NCI-H1092 treated with DMSO at 0.1 percent for 48 hours (cell line): ENCODE results near the gene SLC39A8.
"Not testable (repeated sequence)": the region's sequence is repeated elsewhere in the genome, so short reads cannot be mapped to it uniquely, and the experiment has no call there.

Experiments used
- DNase-seq: peaks from one replicate; lab custom pipeline; 2025; lab: John Stamatoyannopoulos, UW

Gene SLC39A8

DNA sequence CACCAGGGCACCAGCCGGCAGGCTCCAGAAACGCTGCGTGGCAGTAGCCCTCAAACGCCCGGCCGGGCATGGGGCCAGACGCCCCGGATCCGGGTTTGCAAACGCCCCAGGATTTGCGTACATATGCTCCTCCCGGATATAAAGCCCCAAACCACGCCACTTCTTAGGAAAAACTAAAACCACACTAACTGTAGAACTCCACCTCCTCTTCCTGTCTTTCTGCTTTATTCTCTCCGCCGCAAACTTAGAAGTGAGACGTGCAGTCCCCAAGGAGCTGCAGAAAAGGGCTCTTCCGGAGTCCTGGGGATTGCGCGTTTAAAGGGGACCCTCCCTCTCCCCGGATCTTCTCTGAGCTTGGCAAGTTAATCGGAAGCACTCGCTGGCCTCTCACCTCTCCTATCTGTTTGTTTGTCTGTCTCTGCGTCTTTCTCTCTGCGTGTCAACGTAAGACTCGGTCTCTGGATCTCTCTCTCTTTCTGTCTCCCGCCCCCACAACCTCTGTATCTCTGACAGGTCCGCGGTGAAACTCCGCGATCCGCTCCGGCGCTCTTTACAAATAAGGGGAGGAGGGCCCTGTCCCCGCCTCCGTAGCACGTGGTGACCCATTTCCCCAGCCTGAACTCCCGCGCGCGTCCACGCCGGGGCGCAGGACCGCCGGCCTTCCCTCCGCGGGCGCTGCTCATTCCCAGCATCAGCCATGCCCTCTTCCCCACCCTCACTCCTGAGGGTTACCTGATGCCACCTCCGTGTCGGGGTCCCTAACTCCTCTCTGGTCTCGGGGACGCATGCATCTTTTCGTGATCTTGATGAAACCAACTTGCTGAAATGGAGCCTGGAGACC is at the start of gene SLC39A8:
Gene SLC39A8, minus strand, starts transcription at position 529 of the 841 bp plus-strand sequence. CDS start 820 bp downstream, outside the sequence.
- DNase-seq = peak; percentile 89

DNA sequence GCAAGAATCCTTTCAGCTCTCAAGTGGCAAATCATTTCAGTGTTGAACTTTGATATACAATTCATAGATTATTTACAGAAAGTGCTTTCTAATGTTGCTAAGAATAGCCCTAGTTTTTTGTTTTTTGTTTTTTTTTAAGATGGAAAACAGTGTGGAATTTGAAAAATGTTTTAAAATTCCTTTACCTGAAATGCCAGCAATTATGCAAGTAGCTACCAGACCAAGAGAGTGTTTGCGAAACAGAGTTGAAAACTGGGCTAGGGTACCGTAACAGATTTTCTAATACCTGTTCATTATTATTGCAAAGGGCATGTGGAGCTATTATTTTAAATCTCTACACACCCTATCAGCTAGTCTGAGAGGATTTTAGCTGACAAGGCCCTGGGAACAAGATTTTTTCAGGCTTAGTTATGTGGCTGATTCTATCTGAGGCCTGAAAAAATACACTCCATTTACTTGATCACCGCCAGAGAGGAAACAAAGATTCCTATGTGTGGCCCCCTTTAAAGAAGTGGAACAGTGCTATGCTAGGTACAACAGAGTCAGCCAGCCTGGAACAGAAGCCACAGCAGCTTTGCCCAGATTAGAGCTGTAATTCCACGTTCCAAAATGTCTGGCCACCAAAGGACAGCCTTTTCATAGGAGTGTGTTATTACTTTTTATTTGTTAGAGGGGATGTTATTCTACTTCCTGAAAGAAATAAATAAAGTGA is 46.9 kb upstream of the SLC39A8 start:
- DNase-seq = no peak

DNA sequence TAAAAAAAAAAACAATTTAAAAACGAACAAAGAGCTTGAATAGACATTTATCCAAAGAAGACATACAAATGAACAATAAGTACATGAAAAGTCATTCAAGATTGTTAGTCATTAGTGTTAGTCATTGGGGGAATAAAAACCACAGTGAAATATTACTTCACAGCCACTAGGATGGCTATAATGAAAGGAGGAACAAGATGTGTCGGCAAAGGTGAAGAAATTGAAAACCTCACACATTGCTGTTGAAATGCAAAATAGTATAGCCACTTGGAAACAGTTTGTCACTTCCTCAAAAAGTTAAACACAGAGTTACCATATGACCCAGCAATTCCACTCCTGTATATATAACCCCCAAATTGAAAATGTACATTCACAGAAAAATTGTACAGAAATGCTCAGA is 45.2 kb upstream of the SLC39A8 start:
- DNase-seq = no peak

DNA sequence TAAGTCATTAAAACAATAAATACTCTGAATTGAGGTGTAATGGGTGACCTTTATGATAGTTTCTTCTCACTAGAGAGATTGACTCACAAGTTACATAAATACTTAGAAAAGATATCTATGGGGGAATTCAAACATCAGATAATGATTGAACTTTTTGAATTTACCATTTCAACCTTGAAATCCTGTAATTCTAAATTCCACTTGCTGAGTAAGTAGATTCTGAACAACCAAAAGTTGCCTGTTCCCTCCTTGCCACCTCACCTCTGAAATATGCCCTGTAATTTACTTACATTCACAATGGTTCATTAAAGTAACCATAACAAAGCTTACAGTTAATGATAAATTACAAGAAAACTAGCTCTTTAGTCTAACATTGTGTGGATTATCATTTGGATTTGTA is 43.3 kb upstream of the SLC39A8 start:
- DNase-seq = no peak

DNA sequence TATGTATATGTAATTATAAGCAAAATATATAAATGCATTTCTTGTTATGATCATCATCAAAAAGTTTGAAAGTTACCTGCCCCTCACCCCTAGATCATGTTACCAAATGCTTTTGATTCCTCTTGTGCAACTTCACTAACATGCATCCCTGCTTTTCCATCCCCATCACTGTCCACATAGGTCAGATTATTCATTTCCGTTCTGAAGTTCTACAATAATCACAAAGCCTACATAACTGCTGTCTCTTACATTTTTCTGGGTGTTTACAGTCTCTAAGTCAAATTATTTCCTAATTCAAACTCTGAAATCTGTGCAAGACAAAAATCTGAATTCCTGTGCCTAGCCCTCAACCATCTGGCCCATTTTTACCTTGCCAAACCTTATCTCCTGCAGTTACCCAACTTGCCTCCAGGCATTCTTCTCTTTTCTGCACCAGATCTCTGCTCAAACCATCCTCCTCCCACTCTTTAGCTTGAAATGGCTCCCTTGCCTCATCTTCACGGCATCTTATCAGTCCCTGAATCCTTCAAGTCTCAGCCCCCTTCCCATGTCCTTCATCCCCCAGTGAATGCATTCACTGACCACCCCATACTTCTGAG is 42.4 kb upstream of the SLC39A8 start:
- no peak for DNase-seq

DNA sequence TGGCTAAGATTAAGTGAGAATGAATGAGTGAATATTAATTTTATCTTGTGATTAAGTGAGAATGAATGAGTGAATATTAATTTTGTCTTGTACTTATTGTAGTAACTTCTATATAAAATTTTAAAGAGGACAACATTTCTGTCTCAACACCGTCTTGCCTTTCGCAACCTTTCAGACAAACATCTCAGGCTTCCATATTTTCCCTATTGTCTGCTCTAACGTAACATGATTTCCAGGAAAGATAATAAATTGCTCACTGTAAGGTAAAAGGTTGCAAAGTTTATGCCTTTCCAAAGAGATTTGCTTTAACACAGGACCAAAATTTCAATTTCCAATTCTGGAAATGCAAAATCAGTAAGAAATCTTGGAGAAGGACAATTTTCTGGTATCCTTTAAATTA is 41.7 kb upstream of the SLC39A8 start:
- no peak for DNase-seq

DNA sequence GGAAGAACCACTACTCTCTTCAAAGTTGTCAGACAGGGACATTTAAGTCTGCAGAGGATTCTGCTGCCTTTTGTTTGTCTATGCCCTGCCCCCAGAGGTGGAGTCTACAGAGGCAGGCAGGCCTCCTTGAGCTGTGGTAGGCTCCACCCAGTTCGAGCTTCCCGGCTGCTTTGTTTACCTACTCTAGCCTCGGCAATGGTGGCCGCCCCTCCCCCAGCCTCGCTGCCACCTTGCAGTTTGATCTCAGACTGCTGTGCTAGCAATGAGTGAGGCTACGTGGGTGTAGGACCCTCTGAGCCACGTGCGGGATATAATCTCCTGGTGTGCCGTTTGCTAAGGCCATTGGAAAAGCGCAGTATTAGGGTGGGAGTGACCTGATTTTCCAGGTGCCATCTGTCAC is 35.0 kb upstream of the SLC39A8 start:
- DNase-seq = not testable (repeated sequence)

DNA sequence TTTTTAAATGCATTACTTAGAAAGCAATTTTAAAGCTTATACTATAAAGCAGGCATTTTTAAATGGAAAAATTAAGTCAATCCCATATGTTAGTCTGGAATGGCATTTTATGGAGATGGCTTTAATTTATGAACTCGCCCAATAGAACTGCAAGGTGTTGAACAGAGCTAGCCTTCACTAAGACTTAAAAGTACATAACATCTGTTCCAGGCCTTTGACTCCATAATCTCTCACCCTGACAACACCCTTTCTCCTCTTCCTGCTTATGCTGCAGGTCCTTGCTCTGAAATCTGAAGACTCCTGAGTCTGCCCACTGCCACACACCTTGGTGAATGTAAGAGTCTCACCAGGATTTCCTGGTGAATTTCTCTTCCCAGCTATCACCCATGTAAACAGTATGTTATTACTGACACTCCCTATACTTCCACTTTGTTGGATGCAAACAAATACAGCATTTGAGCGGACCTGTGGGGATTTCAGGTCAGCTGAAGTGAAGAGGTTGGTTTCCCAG is 17.7 kb upstream of the SLC39A8 start:
- no peak for DNase-seq

DNA sequence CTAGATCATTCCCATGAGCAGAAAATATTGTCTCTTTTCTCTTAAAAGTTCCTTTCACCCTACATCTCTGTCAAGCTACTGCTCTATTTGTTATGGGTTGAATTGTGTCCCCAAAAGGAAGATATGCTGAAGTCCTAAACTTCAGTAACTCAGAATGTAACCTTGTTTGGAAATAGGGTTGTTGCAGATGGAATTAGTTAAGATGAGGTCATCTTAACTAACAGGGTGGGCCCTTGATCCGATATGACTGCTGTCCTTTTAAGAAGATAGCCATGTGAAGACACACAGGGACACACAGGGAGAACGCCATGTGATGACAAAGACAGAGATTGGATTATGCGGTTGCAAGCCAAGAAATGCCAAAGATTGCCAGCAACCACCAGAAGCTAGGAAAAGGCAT is 12.8 kb upstream of the SLC39A8 start:
- no peak for DNase-seq

DNA sequence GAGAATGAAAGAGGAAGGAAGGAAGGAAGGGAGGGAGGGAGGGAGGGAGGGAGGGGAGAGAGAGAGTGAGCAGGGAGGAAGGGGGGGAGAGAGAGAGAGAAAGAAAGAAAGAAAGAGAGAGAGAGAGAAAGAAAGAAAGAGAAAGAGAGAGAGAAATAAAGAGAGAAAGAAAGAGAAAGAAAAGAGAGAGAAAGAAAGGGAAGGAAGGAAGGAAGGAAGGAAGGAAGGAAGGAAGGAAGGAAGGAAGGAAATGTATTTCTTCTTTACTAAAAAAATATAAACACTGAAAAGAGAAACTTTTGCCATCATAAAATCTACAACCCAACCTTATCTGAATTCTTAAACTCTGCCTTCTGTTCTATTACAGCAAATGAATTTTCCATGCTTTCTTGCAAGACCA is 12.4 kb upstream of the SLC39A8 start:
- not testable (repeated sequence) for DNase-seq

DNA sequence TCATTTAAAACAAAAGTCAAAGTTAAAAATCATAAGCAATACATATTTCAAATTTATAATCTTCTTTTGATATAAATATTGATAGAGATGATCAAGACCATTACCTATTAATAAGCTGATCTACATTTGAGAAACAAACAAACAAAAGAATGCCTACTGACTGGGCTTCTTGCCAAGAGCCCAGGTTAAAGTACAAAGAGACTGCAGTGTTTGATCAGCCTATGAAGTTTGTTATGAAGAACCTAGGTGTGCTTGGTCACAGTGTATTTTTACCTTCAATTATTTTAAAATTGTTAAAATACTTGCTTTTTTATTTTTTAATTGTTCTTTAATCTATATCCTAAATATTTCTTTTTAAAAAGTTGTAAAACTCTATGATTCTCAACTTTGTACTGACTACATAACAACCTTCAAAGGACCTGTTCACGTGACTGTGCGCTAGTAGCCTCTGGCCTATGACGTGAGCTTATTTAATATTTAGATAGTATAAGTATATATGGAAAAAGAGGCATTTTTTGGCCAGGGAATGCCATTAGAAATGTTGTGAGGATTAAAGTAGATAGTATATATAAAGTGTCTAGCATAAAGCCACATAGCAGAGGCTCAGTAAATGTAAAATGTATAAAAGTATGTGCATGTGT is 11.4 kb upstream of the SLC39A8 start:
- no peak for DNase-seq

DNA sequence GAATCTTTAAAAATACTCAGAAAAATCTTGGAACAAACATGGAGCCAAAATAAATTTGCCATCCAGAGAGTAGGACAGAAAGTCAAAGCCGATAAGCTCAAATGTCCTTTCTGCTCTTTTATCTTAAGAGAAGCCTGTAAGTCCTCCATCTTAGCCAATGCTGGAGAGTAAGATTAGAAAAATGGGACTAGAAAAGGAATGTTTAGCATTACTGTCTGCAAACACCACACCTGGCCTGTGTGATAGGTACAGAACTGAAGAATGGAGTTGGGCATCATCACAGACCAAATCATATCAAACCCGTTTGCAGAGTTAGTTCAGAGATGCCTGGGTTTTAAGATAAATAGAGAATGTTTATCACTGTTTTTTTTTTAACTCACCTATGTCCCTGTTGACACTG is 10.5 kb upstream of the SLC39A8 start:
- DNase-seq = no peak

DNA sequence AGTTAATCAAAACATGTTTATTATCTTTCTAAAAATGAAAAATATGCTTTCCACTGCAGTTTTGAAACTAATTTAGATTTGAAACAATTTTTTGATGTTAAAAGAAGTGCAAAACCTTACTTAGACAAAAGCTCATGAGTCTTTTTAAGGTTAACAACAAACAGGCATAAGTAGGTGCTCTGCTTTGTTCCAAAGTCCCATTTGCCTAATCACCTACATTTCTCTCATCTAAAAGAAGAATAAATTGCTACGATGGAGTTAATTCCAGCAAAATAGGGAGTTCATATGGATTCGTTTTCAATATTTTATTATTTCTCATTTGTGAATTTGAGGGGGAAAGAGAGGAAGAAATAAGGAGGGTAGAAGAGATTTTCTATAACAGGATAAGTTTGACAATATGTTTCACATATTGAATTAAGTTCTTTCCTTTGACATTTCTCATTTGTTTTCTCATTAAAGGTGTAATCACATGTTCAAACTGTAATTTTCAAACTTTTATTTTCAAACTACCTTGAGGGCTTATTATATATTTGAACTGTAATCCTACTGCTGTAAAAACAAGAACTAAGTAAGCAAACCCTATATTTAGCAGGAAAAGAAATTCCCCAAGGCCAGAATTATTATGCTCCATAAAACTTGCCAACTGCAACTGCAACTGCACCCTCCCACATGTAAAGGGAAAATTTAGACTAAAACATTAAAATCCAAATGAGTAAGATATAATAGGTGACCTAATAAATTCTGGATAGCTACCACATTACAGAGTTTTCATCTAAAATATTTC is 9.6 kb upstream of the SLC39A8 start:
- DNase-seq = no peak

DNA sequence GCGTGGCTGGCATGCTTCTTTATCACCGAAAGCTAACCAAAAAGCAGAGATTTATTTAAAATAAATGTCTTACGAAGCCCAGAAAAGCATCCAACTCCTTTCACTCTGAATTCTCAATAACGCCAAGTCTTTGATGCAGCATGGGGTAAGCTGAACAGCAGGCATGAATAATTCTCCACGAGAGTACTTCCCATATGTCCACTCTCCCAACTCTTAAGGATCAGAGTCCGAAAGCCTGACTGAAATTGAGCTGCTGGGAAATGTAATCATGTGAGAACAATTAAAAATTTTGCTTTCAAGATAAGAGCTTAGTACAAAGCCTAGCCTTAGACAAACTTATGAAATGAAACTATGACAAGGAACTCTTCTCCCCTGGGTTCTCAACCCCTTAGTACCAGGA is 7.5 kb upstream of the SLC39A8 start:
- DNase-seq = no peak

DNA sequence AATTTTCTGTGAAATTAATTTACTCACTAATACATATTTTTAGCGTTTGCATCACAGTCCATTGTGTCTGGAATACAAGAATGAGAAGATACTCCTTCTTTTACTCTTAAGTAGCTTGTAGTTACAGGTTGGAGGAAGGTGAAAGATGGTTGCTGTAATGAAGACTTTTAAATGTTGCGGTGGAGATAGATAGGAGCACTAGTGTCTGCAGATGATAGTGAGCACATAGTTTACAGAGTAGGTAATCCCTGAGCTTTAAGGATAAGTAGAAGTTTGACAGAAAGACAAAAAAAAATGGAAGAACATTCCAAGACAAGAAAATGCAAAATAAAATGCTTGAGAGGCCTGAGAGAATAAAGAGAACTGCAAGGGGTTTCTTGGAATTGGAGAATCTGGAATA is 5.4 kb upstream of the SLC39A8 start:
- no peak for DNase-seq

DNA sequence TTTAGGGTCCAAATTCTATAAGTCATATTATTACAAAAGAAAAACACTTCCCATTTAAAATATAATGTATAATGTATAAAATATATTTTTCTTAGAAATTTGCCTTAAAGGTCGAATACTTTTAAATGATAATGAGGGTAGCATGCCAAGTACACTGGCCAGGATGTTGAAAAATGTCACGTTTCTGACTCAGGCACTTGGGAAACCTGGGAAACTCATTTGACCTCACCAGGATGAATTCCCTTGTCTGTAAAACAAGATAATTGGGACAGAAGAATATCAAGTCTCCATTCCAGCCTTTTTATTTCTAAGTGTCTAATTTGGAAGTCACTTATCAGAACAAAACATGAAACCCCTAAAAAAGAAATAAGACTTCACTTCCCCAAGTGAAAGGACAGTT is 3.4 kb upstream of the SLC39A8 start:
- no peak for DNase-seq

DNA sequence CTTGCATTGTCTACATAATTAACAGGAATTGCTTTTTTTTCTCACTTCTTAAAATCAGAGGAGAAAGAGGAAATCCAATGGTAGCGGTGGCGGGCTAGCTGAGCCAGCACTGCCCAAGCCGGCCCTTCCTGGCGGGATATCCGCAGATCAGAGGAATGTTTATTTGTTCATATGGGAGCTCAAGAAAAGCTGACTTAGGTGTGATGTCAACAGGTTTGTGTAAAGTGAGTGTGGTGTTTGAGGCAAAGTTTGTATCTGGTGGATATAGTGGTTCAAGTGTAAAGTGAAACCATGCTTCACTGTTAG is 466 bp upstream of the SLC39A8 start:
- no peak for DNase-seq

DNA sequence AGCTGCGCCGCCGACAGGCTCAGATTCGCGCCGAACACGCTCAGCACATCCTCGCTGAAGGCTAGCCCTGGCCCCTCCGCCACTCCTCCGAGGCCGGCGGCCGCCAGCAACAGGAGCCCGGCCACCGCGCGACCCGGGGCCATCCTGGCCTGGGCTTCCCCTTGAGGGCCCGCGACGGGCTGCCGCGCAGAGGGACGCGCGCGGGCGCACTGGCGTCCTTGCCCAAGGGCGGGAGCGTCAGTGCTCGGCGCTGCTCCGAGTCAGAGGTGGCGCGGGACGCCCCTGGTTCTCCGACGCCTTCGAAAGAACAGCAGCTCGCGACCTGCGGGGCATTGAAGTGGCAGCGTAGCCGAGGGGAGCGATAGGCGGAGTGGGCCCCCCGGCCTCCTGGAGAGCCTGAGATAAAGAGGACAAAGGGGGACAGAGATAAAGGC is 745 bp downstream of the SLC39A8 start:
- peak; percentile 60 for DNase-seq

DNA sequence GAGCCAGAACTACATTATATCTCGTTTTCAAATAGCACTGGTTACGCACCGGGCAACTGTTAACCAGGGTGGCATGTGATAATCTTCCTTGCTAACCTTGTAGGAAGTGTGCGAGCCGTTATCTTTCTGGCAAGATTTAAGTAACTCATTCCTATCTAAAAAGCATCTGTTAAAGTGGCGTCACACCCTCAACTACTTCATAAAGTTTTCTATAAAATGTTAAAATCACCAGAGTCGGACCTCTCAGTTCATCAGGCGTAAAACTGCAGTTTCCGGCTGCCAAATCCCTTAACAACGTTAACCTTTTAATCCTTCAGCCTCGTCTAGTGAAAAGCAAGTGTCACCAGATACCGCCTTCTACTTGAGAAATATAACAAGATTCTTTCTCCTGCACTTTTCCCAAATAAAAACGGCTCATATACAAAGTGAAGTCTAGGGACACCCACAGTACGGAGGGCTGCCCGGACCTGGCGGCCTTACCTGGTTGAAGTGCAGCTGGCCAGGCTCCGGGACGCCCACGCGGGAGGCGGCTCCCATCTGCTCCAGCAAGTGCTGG is 1.2 kb downstream of the SLC39A8 start:
- no peak for DNase-seq

DNA sequence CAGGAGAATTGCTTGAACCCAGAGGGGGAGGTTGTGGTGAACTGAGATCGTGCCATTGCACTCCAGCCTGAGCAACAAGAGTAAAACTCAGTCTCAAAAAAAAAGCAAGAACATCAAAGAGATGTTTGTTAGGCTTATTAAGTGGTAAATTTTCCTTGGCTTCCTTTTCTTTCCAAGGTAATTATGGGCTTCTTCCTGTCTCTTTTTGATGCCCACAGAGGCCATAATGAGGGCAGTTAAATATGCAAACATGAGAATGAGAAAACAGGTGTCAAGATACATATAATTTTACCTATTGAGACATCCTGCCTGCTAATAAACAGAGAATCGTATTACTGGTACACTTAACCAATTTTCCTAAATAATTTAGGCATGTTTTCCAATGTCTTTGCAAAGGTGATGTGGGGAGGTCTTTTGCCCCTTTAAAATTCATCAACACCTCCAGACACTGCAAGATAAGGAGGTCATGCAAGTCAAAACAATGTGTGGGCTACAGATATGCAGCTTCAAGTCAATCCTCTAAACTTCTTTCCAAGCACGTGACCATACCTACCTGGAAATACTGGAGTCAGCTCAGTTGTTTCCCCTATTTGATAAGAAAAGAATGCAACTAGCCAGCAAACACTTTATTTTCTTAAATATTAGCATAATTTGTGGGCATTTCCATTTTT is 2.7 kb downstream of the SLC39A8 start:
- DNase-seq = no peak

DNA sequence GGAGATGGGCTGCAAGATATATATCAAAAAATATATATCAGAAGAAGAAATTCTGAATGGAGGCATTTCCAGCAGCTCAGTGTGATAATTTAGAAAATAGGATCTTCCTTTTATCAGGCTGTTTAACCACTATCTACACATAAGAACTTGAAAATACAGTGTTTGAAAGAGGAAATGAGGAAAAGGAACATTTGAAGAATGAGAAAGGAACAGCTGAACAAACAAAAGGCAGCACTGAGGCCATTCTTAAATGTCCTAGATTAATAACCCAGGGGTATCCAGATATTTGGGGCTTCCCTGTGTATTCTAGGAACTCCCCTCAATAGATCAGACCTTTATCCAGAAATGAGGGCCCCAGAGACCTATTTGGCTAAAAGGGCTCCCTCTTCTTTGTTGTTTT is 4.1 kb downstream of the SLC39A8 start:
- DNase-seq = no peak
